ENCODE results near the gene MROH7. TPM values are rescaled to one million over a fixed set of nuclear protein-coding genes. Genes with fewer than 3 reads are reported as not detected.

Gene MROH7
- total and polyA plus RNA-seq, 8 donors, result 0.68 to 33.8 (median 5.2) TPM

DNA sequence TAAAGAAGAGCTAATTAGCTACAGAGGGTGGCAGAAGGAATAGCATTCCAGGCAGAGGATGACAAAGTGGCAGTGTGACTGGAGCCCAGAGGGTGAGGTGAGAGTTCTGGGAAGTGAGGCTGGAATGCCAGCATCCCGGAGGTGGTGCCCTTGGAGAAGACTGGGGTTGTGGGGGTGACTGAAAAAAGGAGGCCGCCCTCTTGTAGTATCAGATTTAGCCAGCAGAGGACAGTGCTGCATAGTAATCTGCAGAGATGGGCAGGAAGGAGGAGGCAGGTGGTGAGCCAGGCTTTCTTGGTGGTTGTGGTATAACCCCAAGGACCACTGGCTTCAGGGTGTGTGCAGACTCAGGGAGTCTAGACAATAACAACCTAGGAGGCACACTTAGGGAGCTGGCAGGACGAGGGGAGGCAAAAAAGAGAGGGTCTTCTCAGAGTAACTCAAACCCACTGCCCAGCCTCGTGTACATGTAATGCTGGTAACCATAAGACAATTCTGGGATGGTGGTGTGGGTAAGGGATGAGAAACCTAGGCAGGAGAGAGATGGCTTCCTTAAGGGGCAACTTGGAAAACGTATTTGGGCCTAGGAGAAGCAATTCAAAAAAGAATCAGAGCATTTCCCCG, 30.5 kb downstream of the MROH7 start:
- Histone ChIP-seq H3K4me1 (no peaks in the 10 kb centered on the region), H3K4me3 (no peak overlapping the region), H3K27me3 (no peaks in the 10 kb centered on the region), H3K36me3 (peaks cover 0 to 17% (median 0%) of the 10 kb centered on the region in 4 donors), H3K9me3 (no peaks in the 10 kb centered on the region), H3K27ac (no peak overlapping the region)
- intact Hi-C loops (cut with DNase I; ENCODE audit: low total_unique reads), result loop anchor here (5.0 kb wide), 1 partner anchor 140 kb away; no protein-coding TSS in a partner anchor
- TF ChIP-seq, protein P1, sequence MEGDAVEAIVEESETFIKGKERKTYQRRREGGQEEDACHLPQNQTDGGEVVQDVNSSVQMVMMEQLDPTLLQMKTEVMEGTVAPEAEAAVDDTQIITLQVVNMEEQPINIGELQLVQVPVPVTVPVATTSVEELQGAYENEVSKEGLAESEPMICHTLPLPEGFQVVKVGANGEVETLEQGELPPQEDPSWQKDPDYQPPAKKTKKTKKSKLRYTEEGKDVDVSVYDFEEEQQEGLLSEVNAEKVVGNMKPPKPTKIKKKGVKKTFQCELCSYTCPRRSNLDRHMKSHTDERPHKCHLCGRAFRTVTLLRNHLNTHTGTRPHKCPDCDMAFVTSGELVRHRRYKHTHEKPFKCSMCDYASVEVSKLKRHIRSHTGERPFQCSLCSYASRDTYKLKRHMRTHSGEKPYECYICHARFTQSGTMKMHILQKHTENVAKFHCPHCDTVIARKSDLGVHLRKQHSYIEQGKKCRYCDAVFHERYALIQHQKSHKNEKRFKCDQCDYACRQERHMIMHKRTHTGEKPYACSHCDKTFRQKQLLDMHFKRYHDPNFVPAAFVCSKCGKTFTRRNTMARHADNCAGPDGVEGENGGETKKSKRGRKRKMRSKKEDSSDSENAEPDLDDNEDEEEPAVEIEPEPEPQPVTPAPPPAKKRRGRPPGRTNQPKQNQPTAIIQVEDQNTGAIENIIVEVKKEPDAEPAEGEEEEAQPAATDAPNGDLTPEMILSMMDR (IDR thresholded peaks at IDR 0.05), result peak in 5 of 7 experiments; percentile 57 to 96 (median 84)
- no peak for TF ChIP-seq POLR2AphosphoS5 (IDR thresholded peaks at IDR 0.05)
- peak; percentile 58 to 66 for DNase-seq
- 51 to 66% (median 62%) methylated on average over 6 of the region's 6 CpGs for WGBS, 5 donors

DNA sequence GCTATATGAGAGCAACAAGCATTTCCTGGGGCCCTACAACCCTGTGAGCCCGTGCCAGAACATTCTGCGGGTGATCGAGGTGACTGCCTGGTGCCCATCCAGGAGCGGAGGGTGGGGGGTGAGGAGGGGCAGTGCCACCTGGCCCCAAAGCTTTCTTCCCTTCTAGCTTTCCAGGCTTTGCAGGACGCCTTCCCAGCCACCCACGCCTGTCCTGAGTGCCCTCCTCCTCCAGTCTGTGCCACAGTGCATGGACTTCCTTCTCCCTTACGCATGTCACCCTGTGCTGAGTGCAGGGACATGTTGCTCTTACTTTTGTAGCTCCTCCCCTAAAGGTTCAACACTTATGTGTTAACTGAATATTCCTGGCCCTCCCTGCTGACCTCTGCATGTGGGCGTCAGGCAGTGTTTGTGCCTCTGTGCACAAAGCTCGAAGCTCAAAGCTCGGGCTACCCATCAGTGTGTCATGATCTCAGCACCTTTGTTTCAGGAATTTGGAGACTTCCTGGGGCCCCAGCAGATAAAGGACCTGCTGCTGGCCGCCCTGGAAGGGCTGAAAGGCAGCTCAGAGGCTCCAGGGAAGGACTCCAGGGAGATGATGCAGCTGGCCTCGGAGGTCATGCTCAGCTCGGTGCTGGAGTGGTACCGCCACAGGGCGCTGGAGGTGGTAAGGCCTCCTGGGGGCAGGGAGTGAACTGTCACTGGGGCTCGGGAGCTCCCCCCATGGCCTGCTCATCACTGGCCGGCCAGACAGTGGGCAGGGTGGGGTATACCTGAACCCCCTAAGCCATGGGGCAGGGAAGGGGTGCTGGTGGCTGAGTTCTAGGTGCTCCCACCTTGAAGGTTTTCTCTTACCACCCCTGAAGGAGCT, 37.4 kb downstream of the MROH7 start:
- no peaks in the 10 kb centered on the region for H3K27me3 ChIP-seq
- DNase-seq, result no peak
- no peak for TF ChIP-seq POLR2AphosphoS5 (IDR thresholded peaks at IDR 0.05)
- no peak for TF ChIP-seq POLR2A (IDR thresholded peaks at IDR 0.05)
- TF ChIP-seq EP300 (IDR thresholded peaks at IDR 0.05), result no peak
- TF ChIP-seq, protein P1 (IDR thresholded peaks at IDR 0.05), result no peak
- H3K27ac ChIP-seq, result no peak overlapping the region
- no peaks in the 10 kb centered on the region for H3K9me3 ChIP-seq
- no peak overlapping the region for H3K4me3 ChIP-seq
- no peaks in the 10 kb centered on the region for H3K4me1 ChIP-seq
- 74 to 83% (median 77%) methylated on average over 10 to 17 of the region's 17 CpGs for WGBS, 5 donors
- H3K36me3 ChIP-seq, result peaks cover 0 to 39% (median 0%) of the 10 kb centered on the region in 4 donors
- intact Hi-C loops (cut with DNase I; ENCODE audit: low total_unique reads), result no loop called here

DNA sequence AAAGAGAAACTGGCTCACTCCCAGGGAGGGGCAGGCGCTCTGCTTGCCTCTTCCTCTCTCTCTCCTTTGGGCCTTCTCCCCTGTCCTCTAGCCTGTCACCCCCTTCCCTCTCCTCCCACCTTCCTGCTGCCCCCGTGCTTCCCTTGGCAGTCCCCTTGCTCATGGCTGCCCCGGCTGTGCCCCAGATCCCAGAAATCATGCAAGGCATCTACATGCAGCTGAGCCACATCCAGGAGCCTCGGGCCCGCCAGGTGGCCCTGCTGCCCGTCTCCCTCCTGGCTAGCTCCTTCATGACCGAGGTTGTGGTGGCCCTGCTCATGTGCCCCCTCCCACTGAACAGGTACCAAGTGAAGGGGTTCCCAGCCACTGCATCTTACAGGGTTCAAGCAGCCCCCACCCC, 38.1 kb downstream of the MROH7 start:
- no peak for DNase-seq
- TF ChIP-seq EP300 (IDR thresholded peaks at IDR 0.05) (no peak), POLR2A (IDR thresholded peaks at IDR 0.05) (no peak), POLR2AphosphoS5 (IDR thresholded peaks at IDR 0.05) (no peak)
- TF ChIP-seq, protein P1 (IDR thresholded peaks at IDR 0.05), result no peak
- Histone ChIP-seq H3K36me3 (peaks cover 0 to 32% (median 0%) of the 10 kb centered on the region in 4 donors), H3K27me3 (no peaks in the 10 kb centered on the region), H3K4me1 (no peaks in the 10 kb centered on the region), H3K27ac (no peak overlapping the region), H3K4me3 (no peak overlapping the region), H3K9me3 (no peaks in the 10 kb centered on the region)
- intact Hi-C loops (cut with DNase I; ENCODE audit: low total_unique reads), result no loop called here
- 78 to 91% (median 86%) methylated on average over 6 to 7 of the region's 7 CpGs for whole genome bisulfite sequencing, 5 donors

DNA sequence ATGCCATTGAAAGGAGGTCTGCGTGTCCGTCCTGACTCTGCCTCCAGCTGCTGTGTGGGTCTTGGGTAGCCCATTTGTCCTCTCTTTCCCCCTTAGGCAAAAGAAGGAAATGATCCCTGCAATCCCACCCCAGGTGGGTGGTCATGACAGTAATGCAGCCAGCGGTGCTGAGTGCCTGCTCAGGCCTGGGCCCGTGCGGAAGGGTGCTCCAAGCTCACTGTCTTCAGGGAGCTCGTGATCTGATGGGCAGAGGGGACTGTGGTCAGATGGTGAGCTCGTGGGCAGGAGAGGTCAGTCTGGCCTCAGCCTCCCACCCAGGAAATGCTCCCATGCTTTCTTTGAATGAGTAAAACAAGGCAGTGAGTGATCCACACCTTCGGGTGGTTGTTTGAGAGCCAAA, 38.8 kb downstream of the MROH7 start:
- Histone ChIP-seq H3K36me3 (peaks cover 0 to 32% (median 0%) of the 10 kb centered on the region in 4 donors), H3K4me3 (no peak overlapping the region), H3K27ac (no peak overlapping the region), H3K4me1 (no peaks in the 10 kb centered on the region), H3K9me3 (no peaks in the 10 kb centered on the region), H3K27me3 (no peaks in the 10 kb centered on the region)
- no peak for DNase-seq
- 74 to 86% (median 81%) methylated on average over 6 to 8 of the region's 8 CpGs for WGBS, 5 donors
- intact Hi-C loops (cut with DNase I; ENCODE audit: low total_unique reads), result no loop called here
- TF ChIP-seq EP300 (IDR thresholded peaks at IDR 0.05) (no peak), POLR2A (IDR thresholded peaks at IDR 0.05) (no peak), POLR2AphosphoS5 (IDR thresholded peaks at IDR 0.05) (no peak)
- TF ChIP-seq, protein P1 (IDR thresholded peaks at IDR 0.05), result no peak
